Natural killer cell (primary cell): ENCODE results near the gene TRAF3. TPM values are rescaled to one million over a fixed set of nuclear protein-coding genes. Genes with fewer than 3 reads are reported as not detected.

Experiments used
- ATAC-seq, 3 donors: fragments of 150-1000 bp in 2 of 3; fragments of 200-7000 bp in 1 of 3; cut with Tn5 transposase; 1 replicate in 1 of 3; 2 replicates in 2 of 3; pipeline ENCODE4 v1.10.0; 2021; ENCODE audit warnings: mild to moderate bottlenecking in 2 of 3, moderate library complexity in 2 of 3
- DNase-seq, 2 donors: peaks; one replicate each; pipeline versions ENCODE4 v3.0.0 to v3.0.0-alpha.2; 2013 to 2021; ENCODE audit warnings: mixed read lengths in 1 of 2
- H3K27ac ChIP-seq: one replicate; pipeline ENCODE4 v1.5.1; 2013; ENCODE audit warnings: mild to moderate bottlenecking, low read length
- H3K27me3 ChIP-seq: one replicate; pipeline ENCODE4 v1.6.1; 2013; ENCODE audit warnings: low read length; ENCODE audit not compliant: control insufficient read depth, insufficient read depth
- H3K36me3 ChIP-seq: one replicate; pipeline ENCODE4 v1.6.1; 2013; ENCODE audit warnings: low read length; ENCODE audit not compliant: control insufficient read depth, insufficient read depth
- H3K4me1 ChIP-seq: one replicate; pipeline ENCODE4 v1.6.1; 2013; ENCODE audit warnings: low read length; ENCODE audit not compliant: control insufficient read depth, insufficient read depth
- H3K4me3 ChIP-seq: one replicate; pipeline ENCODE4 v1.5.1; 2013; ENCODE audit warnings: low read length
- H3K9me3 ChIP-seq: one replicate; pipeline ENCODE4 v1.6.1; 2013; ENCODE audit warnings: low read length; ENCODE audit not compliant: control insufficient read depth, insufficient read depth
- H3K27ac Mint-ChIP-seq, 2 donors: one replicate each; pipeline ENCODE4 v1.8.0; 2022; ENCODE audit warnings: mild to moderate bottlenecking in 2 of 2, mixed read lengths in 2 of 2, moderate library complexity in 1 of 2
- H3K27me3 Mint-ChIP-seq, 2 donors: one replicate each; pipeline ENCODE4 v1.8.0; 2022; ENCODE audit warnings: low read depth in 2 of 2, mixed read lengths in 2 of 2
- H3K36me3 Mint-ChIP-seq: one replicate; pipeline ENCODE4 v1.8.0; 2022; ENCODE audit warnings: mixed read lengths
- H3K4me1 Mint-ChIP-seq, 2 donors: one replicate each; pipeline ENCODE4 v1.8.0; 2022; ENCODE audit warnings: mixed read lengths in 2 of 2
- H3K4me3 Mint-ChIP-seq: one replicate; pipeline ENCODE4 v1.8.0; 2022; ENCODE audit warnings: mild to moderate bottlenecking, moderate library complexity, mixed read lengths
- H3K9me3 Mint-ChIP-seq, 2 donors: one replicate each; pipeline ENCODE4 v1.8.0; 2022; ENCODE audit warnings: mixed read lengths in 2 of 2
- WGBS: methylation state at CpG from one replicate; pipeline ENCODE4 v1.1.7; 2013; ENCODE audit warnings: missing lambda C conversion rate; ENCODE audit not compliant: insufficient coverage; 5-methylcytosine and 5-hydroxymethylcytosine counted together
- intact Hi-C: fragments of 100-400 bp; cut with micrococcal nuclease; formaldehyde crosslinking; loops from one replicate; pipeline ENCODE4 v1.14.2; 2022
- total RNA-seq, 4 donors: library from RNA; stranded (reverse); fragments of 120-200 nt in 1 of 4; gene quantifications; one replicate each; pipeline versions ENCODE4 v1.2.3 to v1.2.4, GENCODE V29; 2013 to 2022
- TF ChIP-seq, protein P1 (sequence below): fragments of 200-600 bp; IDR thresholded peaks from one replicate; pipeline ENCODE4 v1.8.0; 2022; ENCODE audit warnings: antibody characterized with exemption

The TRAF3 gene
- total RNA-seq, 3 donors from 2014 or later (not counting 1 experiment from before 2014, with no cell fraction given), result 21.0 to 31.6 (median 23.5) TPM

DNA sequence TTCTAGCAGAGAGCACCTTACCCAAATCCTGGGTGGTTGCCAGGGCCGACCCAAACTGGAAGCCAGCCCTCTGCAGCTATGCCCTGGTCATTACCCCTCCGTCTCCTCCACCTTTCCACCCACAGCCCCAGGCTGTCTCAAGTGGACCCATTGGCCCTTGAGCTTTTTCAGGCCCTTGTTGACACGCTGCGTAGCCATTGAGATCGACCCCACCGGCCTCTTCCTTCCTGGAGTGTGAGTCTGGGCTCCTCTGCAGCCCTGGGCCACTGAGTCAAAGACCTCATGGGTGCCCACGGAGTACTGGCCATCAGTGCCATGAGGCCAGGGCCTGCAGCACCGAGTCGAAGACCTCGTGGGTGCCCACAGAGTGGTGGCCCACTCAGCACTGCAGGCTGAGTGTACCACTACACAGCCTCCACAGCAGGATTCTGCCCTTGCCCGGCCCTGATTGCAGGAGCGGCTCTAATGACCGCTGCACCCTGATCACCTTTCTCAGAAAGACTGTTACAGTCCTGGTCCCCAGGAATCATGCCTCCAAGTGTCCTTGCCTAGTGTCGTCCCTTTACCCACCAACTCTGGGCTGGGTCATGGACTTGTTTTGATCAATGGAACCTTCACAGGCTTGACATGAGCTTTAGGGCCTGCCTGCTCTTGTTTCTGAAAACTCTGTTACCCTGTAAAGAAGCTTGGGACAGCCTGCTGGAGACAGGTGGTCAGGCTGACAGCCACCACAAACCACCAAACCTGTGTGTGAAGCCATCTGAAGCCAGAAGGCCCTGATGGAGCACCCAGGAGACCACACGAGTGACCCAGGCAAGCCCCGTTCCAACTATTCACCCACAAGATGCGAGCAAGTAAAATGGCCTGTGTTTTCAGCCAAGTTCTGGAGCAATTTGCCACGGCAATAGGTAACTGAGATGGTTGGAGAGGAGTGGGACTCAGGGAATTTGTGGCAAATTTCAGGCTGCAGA lies 39.6 kb upstream of the TRAF3 start:
- H3K4me3 Mint-ChIP-seq, result no peak overlapping the region
- intact Hi-C loops, result no loop called here

DNA sequence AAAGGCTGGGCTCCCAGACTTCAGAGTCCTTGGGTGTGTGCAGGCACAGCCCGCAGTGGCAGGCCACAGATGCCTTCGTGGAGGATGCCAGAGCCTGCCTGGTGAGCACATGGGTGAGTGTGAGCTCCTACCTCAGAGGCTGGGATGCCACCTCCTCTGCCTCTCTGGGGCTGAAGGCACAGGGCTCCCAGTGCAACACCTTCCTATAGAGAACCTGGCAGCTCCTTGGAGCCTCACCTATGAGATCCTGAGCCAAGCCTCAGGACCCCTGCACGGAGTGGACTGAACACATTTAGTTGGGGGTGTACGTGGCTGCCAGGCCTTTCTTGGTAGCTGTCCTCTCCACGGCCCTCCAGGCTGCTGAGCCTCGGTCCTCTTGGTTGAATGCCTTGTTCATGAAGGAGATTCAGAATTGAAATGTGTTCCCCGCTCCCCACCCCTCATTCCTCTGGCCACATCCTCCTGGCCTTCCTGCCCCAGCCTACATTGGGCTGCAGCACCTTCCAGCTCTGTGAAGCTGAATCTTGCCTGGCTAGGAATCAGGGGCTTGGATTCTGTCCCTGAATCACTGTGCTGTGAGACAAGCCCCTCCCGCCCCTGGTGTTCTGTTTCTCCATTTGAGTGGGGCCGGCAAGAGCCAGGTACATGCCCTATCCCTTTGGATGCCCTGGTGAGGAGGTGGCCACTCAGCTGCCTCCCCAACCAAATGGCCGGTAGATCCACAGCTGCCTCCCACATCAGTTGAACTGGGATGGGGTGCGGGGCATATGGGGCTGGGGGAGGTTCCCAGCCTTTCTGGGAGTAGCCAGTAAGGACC lies 38.7 kb upstream of the TRAF3 start:
- TF ChIP-seq, protein P1, sequence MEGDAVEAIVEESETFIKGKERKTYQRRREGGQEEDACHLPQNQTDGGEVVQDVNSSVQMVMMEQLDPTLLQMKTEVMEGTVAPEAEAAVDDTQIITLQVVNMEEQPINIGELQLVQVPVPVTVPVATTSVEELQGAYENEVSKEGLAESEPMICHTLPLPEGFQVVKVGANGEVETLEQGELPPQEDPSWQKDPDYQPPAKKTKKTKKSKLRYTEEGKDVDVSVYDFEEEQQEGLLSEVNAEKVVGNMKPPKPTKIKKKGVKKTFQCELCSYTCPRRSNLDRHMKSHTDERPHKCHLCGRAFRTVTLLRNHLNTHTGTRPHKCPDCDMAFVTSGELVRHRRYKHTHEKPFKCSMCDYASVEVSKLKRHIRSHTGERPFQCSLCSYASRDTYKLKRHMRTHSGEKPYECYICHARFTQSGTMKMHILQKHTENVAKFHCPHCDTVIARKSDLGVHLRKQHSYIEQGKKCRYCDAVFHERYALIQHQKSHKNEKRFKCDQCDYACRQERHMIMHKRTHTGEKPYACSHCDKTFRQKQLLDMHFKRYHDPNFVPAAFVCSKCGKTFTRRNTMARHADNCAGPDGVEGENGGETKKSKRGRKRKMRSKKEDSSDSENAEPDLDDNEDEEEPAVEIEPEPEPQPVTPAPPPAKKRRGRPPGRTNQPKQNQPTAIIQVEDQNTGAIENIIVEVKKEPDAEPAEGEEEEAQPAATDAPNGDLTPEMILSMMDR, result no peak
- intact Hi-C loops, result no loop called here
- H3K36me3 Mint-ChIP-seq, result no peaks in the 10 kb centered on the region
- H3K9me3 ChIP-seq, result peaks cover 13% of the 10 kb centered on the region
- H3K27me3 ChIP-seq, result no peaks in the 10 kb centered on the region
- H3K9me3 Mint-ChIP-seq, result peaks cover 0 to 3% of the 10 kb centered on the region in 2 donors
- no peak overlapping the region for H3K4me3 Mint-ChIP-seq
- H3K27ac Mint-ChIP-seq, result no peak overlapping the region
- H3K27ac ChIP-seq, result no peak overlapping the region
- no peak overlapping the region for H3K4me3 ChIP-seq
- H3K36me3 ChIP-seq, result no peaks in the 10 kb centered on the region
- H3K4me1 Mint-ChIP-seq, result no peaks in the 10 kb centered on the region
- WGBS, result 92% methylated on average over 11 of the region's 11 CpGs
- no peaks in the 10 kb centered on the region for H3K4me1 ChIP-seq
- DNase-seq (no peak), ATAC-seq (no peak)
- no peaks in the 10 kb centered on the region for H3K27me3 Mint-ChIP-seq

More for the DNA sequence above, 39.6 kb upstream of the TRAF3 start:
- Mint-ChIP-seq H3K36me3 (no peaks in the 10 kb centered on the region), H3K27me3 (no peaks in the 10 kb centered on the region), H3K4me1 (no peaks in the 10 kb centered on the region), H3K27ac (no peak overlapping the region), H3K9me3 (peaks cover 0 to 3% of the 10 kb centered on the region in 2 donors)
- no peaks in the 10 kb centered on the region for H3K4me1 ChIP-seq
- TF ChIP-seq, protein P1, result no peak
- H3K9me3 ChIP-seq, result peaks cover 13% of the 10 kb centered on the region
- H3K36me3 ChIP-seq, result no peaks in the 10 kb centered on the region
- no peak overlapping the region for H3K27ac ChIP-seq
- no peak for ATAC-seq
- no peak overlapping the region for H3K4me3 ChIP-seq
- 87% methylated on average over 18 of the region's 18 CpGs for WGBS
- DNase-seq, result no peak
- no peaks in the 10 kb centered on the region for H3K27me3 ChIP-seq

DNA sequence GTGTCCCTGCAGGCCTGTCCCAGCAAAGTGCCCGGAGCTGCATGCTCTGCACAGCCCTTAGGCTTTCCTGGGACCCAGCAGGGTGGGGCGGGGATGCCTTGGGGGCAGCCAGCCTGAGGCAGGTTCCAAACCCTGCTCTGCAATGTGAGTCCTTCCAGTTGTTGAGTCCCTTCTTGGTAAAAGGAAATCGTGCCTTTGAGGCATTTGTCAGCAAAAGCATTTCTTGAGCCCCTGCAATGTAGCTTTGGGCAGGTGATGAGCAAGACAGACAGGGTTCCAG lies 38.1 kb upstream of the TRAF3 start:
- peaks cover 0 to 3% of the 10 kb centered on the region in 2 donors for H3K9me3 Mint-ChIP-seq
- no peaks in the 10 kb centered on the region for H3K36me3 ChIP-seq
- TF ChIP-seq, protein P1, result no peak
- H3K4me1 ChIP-seq, result no peaks in the 10 kb centered on the region
- H3K36me3 Mint-ChIP-seq, result no peaks in the 10 kb centered on the region
- no peak overlapping the region for H3K4me3 ChIP-seq
- H3K27me3 Mint-ChIP-seq, result no peaks in the 10 kb centered on the region
- no peak overlapping the region for H3K4me3 Mint-ChIP-seq
- intact Hi-C loops, result no loop called here
- ATAC-seq, result no peak
- H3K27ac ChIP-seq, result no peak overlapping the region
- peaks cover 13% of the 10 kb centered on the region for H3K9me3 ChIP-seq
- no peaks in the 10 kb centered on the region for H3K27me3 ChIP-seq
- no peak overlapping the region for H3K27ac Mint-ChIP-seq
- DNase-seq, result no peak
- WGBS, result 98% methylated on average over 3 of the region's 3 CpGs
- no peaks in the 10 kb centered on the region for H3K4me1 Mint-ChIP-seq
